HCT116 (cell line): ENCODE data around the gene SEH1L.

Source experiments
- CTCF ChIP-seq, 3 experiments: fragments of 200-600 bp in 1 of 3; sonication (generic) in 1 of 3; IDR thresholded peaks in 2 of 3; conservative IDR thresholded peaks in 1 of 3; 2 replicates each; pipeline ENCODE4 v1.5.1; 2012 to 2017; ENCODE audit warnings: low read depth in 2 of 3, low read length in 2 of 3, antibody characterized with exemption in 1 of 3, borderline replicate concordance in 1 of 3, control low read depth in 1 of 3, mild to moderate bottlenecking in 1 of 3, mixed read lengths in 1 of 3, mixed run types in 1 of 3, moderate library complexity in 1 of 3; ENCODE audit not compliant: insufficient read depth in 1 of 3
- EGR1 ChIP-seq: IDR thresholded peaks from 2 replicates; pipeline ENCODE4 v1.6.1; 2012; ENCODE audit warnings: low read depth
- EZH2 ChIP-seq: fragments of 200-600 bp; sonication (generic); IDR thresholded peaks from 2 replicates; pipeline ENCODE4 v1.6.1; 2017; ENCODE audit warnings: antibody characterized with exemption, mixed run types
- JUND ChIP-seq: IDR thresholded peaks from 2 replicates; pipeline ENCODE4 v1.6.1; 2012
- RAD21 ChIP-seq: IDR thresholded peaks from 2 replicates; pipeline ENCODE4 v1.6.1; 2012; ENCODE audit warnings: low read depth, mild to moderate bottlenecking
- REST ChIP-seq: IDR thresholded peaks from 2 replicates; pipeline ENCODE4 v1.6.1; 2012; ENCODE audit warnings: low read depth
- SP1 ChIP-seq: IDR thresholded peaks from 2 replicates; pipeline ENCODE4 v1.6.1; 2012; ENCODE audit warnings: low read depth
- YY1 ChIP-seq: IDR thresholded peaks from 2 replicates; pipeline ENCODE4 v1.6.1; 2011; ENCODE audit warnings: low read length, low read depth, moderate library complexity, mild to moderate bottlenecking; ENCODE audit not compliant: insufficient replicate concordance; ENCODE audit errors: extremely low read depth
- ZFX ChIP-seq: fragments of 450-650 bp; IDR thresholded peaks from 2 replicates; pipeline ENCODE4 v1.6.1; 2017

DNA sequence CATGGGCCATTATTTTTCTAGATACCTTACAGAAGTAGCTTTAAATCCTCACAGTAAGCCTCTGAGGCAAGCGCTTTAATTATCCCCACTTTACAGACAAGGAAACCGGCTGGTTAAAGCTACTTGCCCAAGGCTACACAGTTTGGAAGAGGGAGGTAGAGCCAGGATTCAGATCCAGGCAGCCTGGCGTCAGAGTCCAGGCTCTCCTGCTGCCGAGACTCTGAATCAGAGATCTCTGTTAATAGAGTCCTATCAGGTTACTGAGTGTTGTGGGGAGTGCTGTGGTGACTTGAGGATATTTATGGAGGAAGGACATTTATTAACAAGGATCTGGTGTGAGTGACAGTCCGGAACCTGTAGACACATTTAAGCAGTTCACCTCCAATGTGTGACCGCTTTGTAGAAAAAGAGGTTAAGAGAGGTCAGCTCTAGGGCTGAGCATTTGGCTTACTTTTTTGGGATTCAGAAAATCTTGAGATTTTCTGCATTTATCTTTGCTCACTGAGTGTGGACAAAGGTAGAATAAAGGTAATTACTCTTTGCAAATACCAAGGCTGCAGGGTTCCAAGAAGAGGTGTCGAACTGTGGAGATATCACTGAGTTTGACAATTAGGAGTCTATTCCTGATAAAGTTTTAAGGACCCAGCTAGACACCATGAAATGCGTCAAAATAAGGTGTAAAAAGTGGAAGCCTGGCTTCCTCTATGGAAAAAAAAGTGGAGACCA is 41.7 kb downstream of the SEH1L start:
- TF ChIP-seq CTCF (IDR thresholded peaks at IDR 0.05 in 2 of 3, conservative IDR thresholded peaks at IDR 0.05 in 1 of 3; ENCODE audit: borderline replicate concordance in 1 of 3, insufficient read depth in 1 of 3, low read depth in 2 of 3, low read length in 2 of 3), result no peak
- no peak for TF ChIP-seq RAD21
- no peak for TF ChIP-seq EGR1
- no peak for TF ChIP-seq SP1
- TF ChIP-seq EZH2, result no peak
- TF ChIP-seq REST, result no peak
- TF ChIP-seq YY1, result no peak
- TF ChIP-seq ZFX, result no peak
- TF ChIP-seq JUND, result no peak
